Endothelial cell of umbilical vein (primary cell): ENCODE results near the gene KCNMA1.

Source experiments
- CTCF ChIP-seq, 2 donors: IDR thresholded peaks; 1 replicate in 1 of 2; 2 replicates in 1 of 2; pipeline ENCODE4 v1.5.1; 2011; ENCODE audit warnings: low read length in 2 of 2, mild to moderate bottlenecking in 2 of 2, moderate library complexity in 2 of 2, control low read depth in 1 of 2, inconsistent platforms in 1 of 2, low read depth in 1 of 2; ENCODE audit not compliant: insufficient read depth in 1 of 2; ENCODE audit errors: extremely low read depth in 1 of 2
- POLR2A ChIP-seq: IDR thresholded peaks from 2 replicates; pipeline ENCODE4 v1.6.1; 2012; ENCODE audit warnings: low read depth, mild to moderate bottlenecking, control low read depth, low read length

GRCh38 chr10:77603534-77603927 lies 34.1 kb downstream of the KCNMA1 start:
- TF ChIP-seq CTCF (IDR thresholded peaks at IDR 0.05; ENCODE audit: extremely low read depth in 1 of 2, insufficient read depth in 1 of 2, low read depth in 1 of 2, low read length in 2 of 2), result no peak
- no peak for TF ChIP-seq POLR2A
